ENCODE data around the gene SERPINI1. TPM values are rescaled to one million over a fixed set of nuclear protein-coding genes. Genes with fewer than 3 reads are reported as not detected.
"Not testable (repeated sequence)": the region's sequence is repeated elsewhere in the genome, so short reads cannot be mapped to it uniquely, and the experiment has no call there.

SERPINI1 gene
- total RNA-seq, 6 donors from 2014 or later, result 0.89 to 7.9 (median 4.5) TPM

GRCh38 chr3:167816953-167817352 lies 81.4 kb downstream of the SERPINI1 start:
- no peaks in the 10 kb centered on the region for H3K36me3 ChIP-seq
- TF ChIP-seq POLR2A (IDR thresholded peaks at IDR 0.05) (no peak), CTCF (IDR thresholded peaks at IDR 0.05) (no peak), EP300 (IDR thresholded peaks at IDR 0.05) (no peak), POLR2AphosphoS5 (IDR thresholded peaks at IDR 0.05) (no peak)
- DNase-seq (no peak), ATAC-seq (ENCODE audit: low FRiP score in 2 of 2) (no peak)
- H3K27ac ChIP-seq, result no peak overlapping the region
- 90 to 98% methylated on average over 2 of the region's 2 CpGs for WGBS, 2 donors
- no peaks in the 10 kb centered on the region for H3K9me3 ChIP-seq
- H3K4me1 ChIP-seq, result peaks cover 7 to 10% (median 9%) of the 10 kb centered on the region in 4 donors
- H3K27me3 ChIP-seq, result no peaks in the 10 kb centered on the region
- H3K4me3 ChIP-seq, result no peak overlapping the region

GRCh38 chr3:167820102-167820865 lies 84.8 kb downstream of the SERPINI1 start:
- Histone ChIP-seq H3K4me1 (no peaks in the 10 kb centered on the region), H3K27me3 (no peaks in the 10 kb centered on the region), H3K36me3 (no peaks in the 10 kb centered on the region), H3K27ac (no peak overlapping the region), H3K4me3 (no peak overlapping the region), H3K9me3 (no peaks in the 10 kb centered on the region)
- ATAC-seq (ENCODE audit: low FRiP score in 2 of 2) (peak in 1 of 2 donors; percentile 29), DNase-seq (peak in 1 of 2 donors; percentile 49)
- WGBS, 2 donors, result 70 to 92% methylated on average over 3 to 12 of the region's 12 CpGs
- no peak for TF ChIP-seq POLR2A (IDR thresholded peaks at IDR 0.05)
- TF ChIP-seq EP300 (IDR thresholded peaks at IDR 0.05), result no peak
- TF ChIP-seq POLR2AphosphoS5 (IDR thresholded peaks at IDR 0.05), result no peak
- TF ChIP-seq CTCF (IDR thresholded peaks at IDR 0.05), result no peak

- Histone ChIP-seq H3K27me3 (no peaks in the 10 kb centered on the region), H3K36me3 (no peaks in the 10 kb centered on the region), H3K9me3 (no peaks in the 10 kb centered on the region), H3K4me3 (no peak overlapping the region), H3K27ac (no peak overlapping the region), H3K4me1 (no peaks in the 10 kb centered on the region)
- ATAC-seq (ENCODE audit: low FRiP score in 2 of 2) (no peak), DNase-seq (peak in 1 of 2 donors; percentile 41)
- 93 to 95% methylated on average over 9 to 10 of the region's 12 CpGs for WGBS, 2 donors
- TF ChIP-seq CTCF (IDR thresholded peaks at IDR 0.05) (no peak), POLR2AphosphoS5 (IDR thresholded peaks at IDR 0.05) (no peak), EP300 (IDR thresholded peaks at IDR 0.05) (no peak), POLR2A (IDR thresholded peaks at IDR 0.05) (no peak)
Measured at GRCh38 chr3:167821248-167821805, 85.8 kb downstream of the SERPINI1 start.

- H3K4me1 ChIP-seq, result no peaks in the 10 kb centered on the region
- no peaks in the 10 kb centered on the region for H3K27me3 ChIP-seq
- H3K4me3 ChIP-seq, result no peak overlapping the region
- TF ChIP-seq POLR2AphosphoS5 (IDR thresholded peaks at IDR 0.05) (no peak), EP300 (IDR thresholded peaks at IDR 0.05) (no peak), POLR2A (IDR thresholded peaks at IDR 0.05) (no peak), CTCF (IDR thresholded peaks at IDR 0.05) (no peak)
- no peak overlapping the region for H3K27ac ChIP-seq
- 82 to 85% methylated on average over 3 of the region's 3 CpGs for WGBS, 2 donors
- H3K9me3 ChIP-seq, result no peaks in the 10 kb centered on the region
- ATAC-seq (ENCODE audit: low FRiP score in 2 of 2), result no peak
- H3K36me3 ChIP-seq, result no peaks in the 10 kb centered on the region
- DNase-seq, result no peak
Measured at GRCh38 chr3:167823738-167824137, 88.2 kb downstream of the SERPINI1 start.

GRCh38 chr3:167827588-167827987 lies 92.1 kb downstream of the SERPINI1 start:
- H3K27ac ChIP-seq; H3K36me3 ChIP-seq; H3K4me1 ChIP-seq; ATAC-seq (ENCODE audit: low FRiP score in 2 of 2); H3K27me3 ChIP-seq; H3K9me3 ChIP-seq; H3K4me3 ChIP-seq: not testable (repeated sequence)
- DNase-seq, result peak in 1 of 2 donors; percentile 32
- 93 to 96% methylated on average over 11 of the region's 11 CpGs for WGBS, 2 donors
